ENCODE results near the gene GRID1. TPM values are rescaled to one million over a fixed set of nuclear protein-coding genes. Genes with fewer than 3 reads are reported as not detected.

Gene GRID1
- total RNA-seq, 4 donors from 2014 or later = 17.2 to 28.1 (median 23.6) TPM

- Histone ChIP-seq H3K36me3 (no peaks in the 10 kb centered on the region), H3K4me3 (replicated peaks in 1 of 3) (no peak overlapping the region), H3K9me3 (no peaks in the 10 kb centered on the region), H3K4me1 (no peaks in the 10 kb centered on the region), H3K27me3 (no peaks in the 10 kb centered on the region), H3K27ac (no peak overlapping the region)
- no peak for DNase-seq
- WGBS, 2 donors = 82 to 95% methylated on average over 1 of the region's 1 CpG
- TF ChIP-seq CTCF (IDR thresholded peaks at IDR 0.05) (no peak), POLR2A (IDR thresholded peaks at IDR 0.05) (no peak)
- intact Hi-C loops (cut with DNase I) = no loop called here
Measured at GRCh38 chr10:85967594-85967993, 399.0 kb downstream of the GRID1 start.

GRCh38 chr10:85961479-85962067 lies 405.0 kb downstream of the GRID1 start:
- H3K36me3 ChIP-seq = no peaks in the 10 kb centered on the region
- H3K27me3 ChIP-seq = no peaks in the 10 kb centered on the region
- no peak overlapping the region for H3K27ac ChIP-seq
- no peak for DNase-seq
- no peaks in the 10 kb centered on the region for H3K9me3 ChIP-seq
- TF ChIP-seq POLR2A (IDR thresholded peaks at IDR 0.05) (no peak), CTCF (IDR thresholded peaks at IDR 0.05) (no peak)
- H3K4me3 ChIP-seq (replicated peaks in 1 of 3) = no peak overlapping the region
- 77 to 89% methylated on average over 1 of the region's 1 CpG for WGBS, 2 donors
- intact Hi-C loops (cut with DNase I) = no loop called here
- no peaks in the 10 kb centered on the region for H3K4me1 ChIP-seq

GRCh38 chr10:85961073-85961472 lies 405.5 kb downstream of the GRID1 start:
- WGBS, 2 donors = 85 to 91% methylated on average over 6 of the region's 6 CpGs
- no peaks in the 10 kb centered on the region for H3K4me1 ChIP-seq
- H3K27ac ChIP-seq = no peak overlapping the region
- no peaks in the 10 kb centered on the region for H3K9me3 ChIP-seq
- no peak overlapping the region for H3K4me3 ChIP-seq (replicated peaks in 1 of 3)
- DNase-seq = no peak
- H3K36me3 ChIP-seq = no peaks in the 10 kb centered on the region
- H3K27me3 ChIP-seq = no peaks in the 10 kb centered on the region
- intact Hi-C loops (cut with DNase I) = no loop called here
- no peak for TF ChIP-seq POLR2A (IDR thresholded peaks at IDR 0.05)
- TF ChIP-seq CTCF (IDR thresholded peaks at IDR 0.05) = no peak

- Histone ChIP-seq H3K36me3 (no peaks in the 10 kb centered on the region), H3K4me1 (no peaks in the 10 kb centered on the region), H3K27me3 (no peaks in the 10 kb centered on the region), H3K27ac (no peak overlapping the region), H3K9me3 (no peaks in the 10 kb centered on the region), H3K4me3 (replicated peaks in 1 of 3) (no peak overlapping the region)
- DNase-seq = no peak
- TF ChIP-seq CTCF (IDR thresholded peaks at IDR 0.05) (no peak), POLR2A (IDR thresholded peaks at IDR 0.05) (no peak)
- intact Hi-C loops (cut with DNase I) = no loop called here
- 73 to 77% methylated on average over 3 of the region's 3 CpGs for WGBS, 2 donors
Measured at GRCh38 chr10:85959239-85959638, 407.4 kb downstream of the GRID1 start.

- 70 to 81% methylated on average over 2 of the region's 2 CpGs for WGBS, 2 donors
- Histone ChIP-seq H3K4me1 (peaks cover 0 to 5% of the 10 kb centered on the region in 2 donors), H3K27me3 (no peaks in the 10 kb centered on the region), H3K27ac (no peak overlapping the region), H3K36me3 (no peaks in the 10 kb centered on the region), H3K4me3 (replicated peaks in 1 of 3) (no peak overlapping the region), H3K9me3 (no peaks in the 10 kb centered on the region)
- TF ChIP-seq POLR2A (IDR thresholded peaks at IDR 0.05) = no peak
- TF ChIP-seq CTCF (IDR thresholded peaks at IDR 0.05) = no peak
- DNase-seq = no peak
- intact Hi-C loops (cut with DNase I) = no loop called here
Measured at GRCh38 chr10:85950921-85951320, 415.7 kb downstream of the GRID1 start.

Data from thyroid gland (tissue), 4 donors.